Measurements from ENCODE around the gene COA3.

Gene COA3

GRCh38 chr17:42819939-42820535 is 21.5 kb upstream of the COA3 start:
- FAIRE-seq (no peak), DNase-seq (ENCODE audit: insufficient read length, low spot score) (peak; percentile 52)

GRCh38 chr17:42818379-42818778 is 19.9 kb upstream of the COA3 start:
- FAIRE-seq (no peak), DNase-seq (ENCODE audit: insufficient read length, low spot score) (no peak)

GRCh38 chr17:42817866-42818265 is 19.4 kb upstream of the COA3 start:
- FAIRE-seq: no peak

GRCh38 chr17:42814633-42815399 is 16.3 kb upstream of the COA3 start:
- peak; percentile 75 for FAIRE-seq
- peak; percentile 83 for DNase-seq (ENCODE audit: insufficient read length, low spot score)

More at GRCh38 chr17:42817866-42818265, 19.4 kb upstream of the COA3 start:
- DNase-seq (ENCODE audit: insufficient read length, low spot score): no peak

- FAIRE-seq: peak; percentile 51
- peak; percentile 27 for DNase-seq (ENCODE audit: insufficient read length, low spot score)
These were observed 10.7 kb upstream of the COA3 start for GRCh38 chr17:42809250-42809649.

GRCh38 chr17:42806249-42806648 is 7.7 kb upstream of the COA3 start:
- FAIRE-seq (no peak), DNase-seq (ENCODE audit: insufficient read length, low spot score) (no peak)

- no peak for FAIRE-seq
- DNase-seq (ENCODE audit: insufficient read length, low spot score): no peak
These were observed 6.4 kb upstream of the COA3 start for GRCh38 chr17:42804918-42805367.

- no peak for DNase-seq (ENCODE audit: insufficient read length, low spot score)
- no peak for FAIRE-seq
These were observed 4.8 kb upstream of the COA3 start for GRCh38 chr17:42803074-42803883.

- DNase-seq (ENCODE audit: insufficient read length, low spot score) (no peak), FAIRE-seq (no peak)
These were observed 507 bp downstream of the COA3 start for GRCh38 chr17:42798011-42798382.

- no peak for FAIRE-seq
These were observed 1.2 kb downstream of the COA3 start for GRCh38 chr17:42797067-42798007.

GRCh38 chr17:42796066-42796758 is 2.3 kb downstream of the COA3 start:
- no peak for DNase-seq (ENCODE audit: insufficient read length, low spot score)
- no peak for FAIRE-seq

More at GRCh38 chr17:42797067-42798007, 1.2 kb downstream of the COA3 start:
- DNase-seq (ENCODE audit: insufficient read length, low spot score): no peak

GRCh38 chr17:42795465-42795864 is 3.0 kb downstream of the COA3 start:
- DNase-seq (ENCODE audit: insufficient read length, low spot score) (no peak), FAIRE-seq (no peak)

- no peak for FAIRE-seq
- no peak for DNase-seq (ENCODE audit: insufficient read length, low spot score)
These were observed 3.4 kb downstream of the COA3 start for GRCh38 chr17:42795061-42795460.

GRCh38 chr17:42792545-42792944 is 6.0 kb downstream of the COA3 start:
- no peak for FAIRE-seq

GRCh38 chr17:42791948-42792347 is 6.6 kb downstream of the COA3 start:
- DNase-seq (ENCODE audit: insufficient read length, low spot score): no peak
- no peak for FAIRE-seq

More at GRCh38 chr17:42792545-42792944, 6.0 kb downstream of the COA3 start:
- no peak for DNase-seq (ENCODE audit: insufficient read length, low spot score)

- no peak for DNase-seq (ENCODE audit: insufficient read length, low spot score)
- no peak for FAIRE-seq
These were observed 11.2 kb downstream of the COA3 start for GRCh38 chr17:42787266-42787665.

- no peak for DNase-seq (ENCODE audit: insufficient read length, low spot score)
- FAIRE-seq: no peak
These were observed 13.5 kb downstream of the COA3 start for GRCh38 chr17:42784811-42785592.

GRCh38 chr17:42784409-42784808 is 14.1 kb downstream of the COA3 start:
- FAIRE-seq: no peak
- no peak for DNase-seq (ENCODE audit: insufficient read length, low spot score)

- no peak for DNase-seq (ENCODE audit: insufficient read length, low spot score)
- FAIRE-seq: no peak
These were observed 14.7 kb downstream of the COA3 start for GRCh38 chr17:42783791-42784138.
